ENCODE data around the gene GNB2. TPM values are rescaled to one million over a fixed set of nuclear protein-coding genes. Genes with fewer than 3 reads are reported as not detected.
"Not testable (repeated sequence)": the region's sequence is repeated elsewhere in the genome, so short reads cannot be mapped to it uniquely, and the experiment has no call there.

The GNB2 gene
- total RNA-seq, 1 experiment from 2014 or later = 299 TPM

- intact Hi-C loops (cut with micrococcal nuclease; ENCODE audit: unreplicated experiment) = loop anchor here (5.0 kb wide), 3 partner anchors 112 to 227 kb away; partner anchors contain the start of gene EPHB4
- peak in 1 of 2 experiments; percentile 70 for DNase-seq
Measured at GRCh38 chr7:100694098-100694745, 20.7 kb downstream of the GNB2 start, which contains the start of gene GIGYF1. TSS of gene GIGYF1 (minus strand) at chr7:100694250. CDS start at chr7:100688238, 6,012 bp downstream.

GRCh38 chr7:100696123-100696521 is 22.6 kb downstream of the GNB2 start:
- H3K9me2 ChIP-seq (ENCODE audit: insufficient read depth) = no peaks in the 10 kb centered on the region
- no peak for DNase-seq
- peaks cover 13% of the 10 kb centered on the region for H3K4me1 ChIP-seq (replicated peaks; ENCODE audit: insufficient read depth)
- no peak overlapping the region for H3K4me3 ChIP-seq
- H3K36me3 ChIP-seq (ENCODE audit: low read depth) = no peaks in the 10 kb centered on the region
- no TSS peak for BruUV-seq (replicated peaks)
- H2AFZ ChIP-seq = no peak overlapping the region
- no peaks in the 10 kb centered on the region for H3K9me3 ChIP-seq (ENCODE audit: insufficient read depth, low read depth)
- no peak for TF ChIP-seq EZH2 (IDR thresholded peaks at IDR 0.05; ENCODE audit: low read depth)
- no peak for TF ChIP-seq CTCF (conservative IDR thresholded peaks at IDR 0.05)
- no peak overlapping the region for H3K4me2 ChIP-seq
- POLR2A ChIA-PET (ENCODE audit: unreplicated experiment) = interaction anchor here (0.6 to 1.0 kb wide), 2 partner anchors 10 to 23 kb away, joined by 4 to 8 read pairs; partner anchors contain the start of gene GNB2
- intact Hi-C loops (cut with micrococcal nuclease; ENCODE audit: unreplicated experiment) = no loop called here
- CTCF ChIA-PET = interaction anchor here (0.6 to 1.7 kb wide), 2 partner anchors 9 to 193 kb away, joined by 4 to 7 read pairs; partner anchors contain the start of gene POP7
- peaks cover 18% of the 10 kb centered on the region for H4K20me1 ChIP-seq (ENCODE audit: insufficient read depth)
- H3F3A ChIP-seq (ENCODE audit: insufficient read depth, low read depth) = peaks cover 12% of the 10 kb centered on the region; the same call in 1 of the 2 replicates
- no peaks in the 10 kb centered on the region for H3K27me3 ChIP-seq (ENCODE audit: insufficient read depth, low read depth)
- H3K79me2 ChIP-seq (ENCODE audit: low read depth) = peaks cover 25% of the 10 kb centered on the region
- no peak overlapping the region for H3K27ac ChIP-seq

More at GRCh38 chr7:100694098-100694745, 20.7 kb downstream of the GNB2 start, which contains the start of gene GIGYF1:
- peaks cover 37% of the 10 kb centered on the region for H4K20me1 ChIP-seq (ENCODE audit: insufficient read depth)
- no peaks in the 10 kb centered on the region for H3K9me3 ChIP-seq (ENCODE audit: insufficient read depth, low read depth)
- CTCF ChIA-PET = interaction anchor here (0.6 kb wide), 1 partner anchor 406 kb away, joined by 3 read pairs; no protein-coding TSS in a partner anchor
- H3K4me3 ChIP-seq = peak within 1 kb of the TSS; percentile 97
- peak within 1 kb of the TSS; percentile 60; the same call in 1 of the 2 replicates for H2AFZ ChIP-seq
- H3K79me2 ChIP-seq (ENCODE audit: low read depth) = peaks cover 43% of the 10 kb centered on the region
- TF ChIP-seq CTCF (conservative IDR thresholded peaks at IDR 0.05) (no peak), EZH2 (IDR thresholded peaks at IDR 0.05; ENCODE audit: low read depth) (no peak)
- H3K4me2 ChIP-seq = peak within 1 kb of the TSS; percentile 95
- BruUV-seq (replicated peaks) = no TSS peak
- no peak within 1 kb of the TSS for H3K27ac ChIP-seq
- H3K4me1 ChIP-seq (replicated peaks; ENCODE audit: insufficient read depth) = peaks cover 13% of the 10 kb centered on the region
- no peaks in the 10 kb centered on the region for H3K9me2 ChIP-seq (ENCODE audit: insufficient read depth)
- H3K27me3 ChIP-seq (ENCODE audit: insufficient read depth, low read depth) = no peaks in the 10 kb centered on the region
- peaks cover 12% of the 10 kb centered on the region; the same call in 1 of the 2 replicates for H3F3A ChIP-seq (ENCODE audit: insufficient read depth, low read depth)
- H3K36me3 ChIP-seq (ENCODE audit: low read depth) = no peaks in the 10 kb centered on the region
- POLR2A ChIA-PET (ENCODE audit: unreplicated experiment) = interaction anchor here (0.6 to 1.2 kb wide), 2 partner anchors 12 to 62 kb away, joined by 6 to 14 read pairs; partner anchors contain the start of gene POP7

GRCh38 chr7:100699018-100699417 is 25.5 kb downstream of the GNB2 start:
- no peak for DNase-seq
- Histone ChIP-seq H3K36me3 (ENCODE audit: low read depth) (no peaks in the 10 kb centered on the region), H3K9me2 (ENCODE audit: insufficient read depth) (no peaks in the 10 kb centered on the region), H4K20me1 (ENCODE audit: insufficient read depth) (no peaks in the 10 kb centered on the region), H3K9me3 (ENCODE audit: insufficient read depth, low read depth) (no peaks in the 10 kb centered on the region), H3K27ac (no peak overlapping the region), H3K79me2 (ENCODE audit: low read depth) (no peaks in the 10 kb centered on the region), H3F3A (ENCODE audit: insufficient read depth, low read depth) (peaks cover 12% of the 10 kb centered on the region; the same call in 1 of the 2 replicates), H3K4me3 (no peak overlapping the region), H3K27me3 (ENCODE audit: insufficient read depth, low read depth) (no peaks in the 10 kb centered on the region), H3K4me1 (replicated peaks; ENCODE audit: insufficient read depth) (no peaks in the 10 kb centered on the region), H3K4me2 (no peak overlapping the region), H2AFZ (no peak overlapping the region)
- intact Hi-C loops (cut with micrococcal nuclease; ENCODE audit: unreplicated experiment) = no loop called here
- CTCF ChIA-PET = interaction anchor here (0.7 to 1.0 kb wide), 2 partner anchors 20 to 67 kb away, joined by 3 to 5 read pairs; no protein-coding TSS in a partner anchor
- TF ChIP-seq EZH2 (IDR thresholded peaks at IDR 0.05; ENCODE audit: low read depth) (no peak), CTCF (conservative IDR thresholded peaks at IDR 0.05) (no peak)
- no TSS peak for BruUV-seq (replicated peaks)
- POLR2A ChIA-PET (ENCODE audit: unreplicated experiment) = interaction anchor here (0.6 kb wide), 1 partner anchor 107 kb away, joined by 4 read pairs; no protein-coding TSS in a partner anchor

- H3F3A ChIP-seq (ENCODE audit: insufficient read depth, low read depth); H3K27ac ChIP-seq; H4K20me1 ChIP-seq (ENCODE audit: insufficient read depth); H3K4me1 ChIP-seq (replicated peaks; ENCODE audit: insufficient read depth); H3K4me3 ChIP-seq; intact Hi-C loops (cut with micrococcal nuclease; ENCODE audit: unreplicated experiment); H3K27me3 ChIP-seq (ENCODE audit: insufficient read depth, low read depth); H3K4me2 ChIP-seq; H3K9me3 ChIP-seq (ENCODE audit: insufficient read depth, low read depth); H3K9me2 ChIP-seq (ENCODE audit: insufficient read depth); DNase-seq; H2AFZ ChIP-seq; H3K36me3 ChIP-seq (ENCODE audit: low read depth); H3K79me2 ChIP-seq (ENCODE audit: low read depth); CTCF ChIA-PET; BruUV-seq (replicated peaks): not testable (repeated sequence)
- POLR2A ChIA-PET (ENCODE audit: unreplicated experiment) = interaction anchor here (0.7 kb wide), 1 partner anchor 15 kb away, joined by 3 read pairs; no protein-coding TSS in a partner anchor
Measured at GRCh38 chr7:100701089-100701488, 27.5 kb downstream of the GNB2 start.

Measured in PC-9 (cell line).